ENCODE results near the gene KCNH3. TPM values are rescaled to one million over a fixed set of nuclear protein-coding genes. Genes with fewer than 3 reads are reported as not detected.

Gene KCNH3
- total RNA-seq, 1 donor from 2014 or later, result 3.7 TPM

DNA sequence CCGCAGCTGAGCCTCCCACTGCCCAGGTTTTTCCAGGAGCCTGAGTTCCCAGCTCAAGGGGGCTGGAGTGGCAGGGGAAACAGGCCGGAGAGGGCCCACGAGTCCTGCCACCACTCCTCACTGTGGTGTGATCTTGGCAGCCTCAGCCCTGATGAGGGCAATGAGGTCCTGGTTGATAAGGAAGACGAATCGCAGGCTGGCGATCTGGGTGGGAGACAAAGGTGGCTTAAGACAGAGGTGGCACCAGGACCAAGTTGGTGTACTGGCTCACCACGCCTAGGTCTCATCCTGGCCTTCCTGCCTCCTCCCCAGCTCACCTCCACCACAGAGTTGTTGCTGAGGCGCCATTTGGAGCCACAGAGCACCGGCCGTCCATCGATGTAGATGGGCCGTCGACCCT, 19.7 kb downstream of the KCNH3 start:
- FAIRE-seq (no peak), DNase-seq (ENCODE audit: low spot score in 2 of 2) (no peak)

DNA sequence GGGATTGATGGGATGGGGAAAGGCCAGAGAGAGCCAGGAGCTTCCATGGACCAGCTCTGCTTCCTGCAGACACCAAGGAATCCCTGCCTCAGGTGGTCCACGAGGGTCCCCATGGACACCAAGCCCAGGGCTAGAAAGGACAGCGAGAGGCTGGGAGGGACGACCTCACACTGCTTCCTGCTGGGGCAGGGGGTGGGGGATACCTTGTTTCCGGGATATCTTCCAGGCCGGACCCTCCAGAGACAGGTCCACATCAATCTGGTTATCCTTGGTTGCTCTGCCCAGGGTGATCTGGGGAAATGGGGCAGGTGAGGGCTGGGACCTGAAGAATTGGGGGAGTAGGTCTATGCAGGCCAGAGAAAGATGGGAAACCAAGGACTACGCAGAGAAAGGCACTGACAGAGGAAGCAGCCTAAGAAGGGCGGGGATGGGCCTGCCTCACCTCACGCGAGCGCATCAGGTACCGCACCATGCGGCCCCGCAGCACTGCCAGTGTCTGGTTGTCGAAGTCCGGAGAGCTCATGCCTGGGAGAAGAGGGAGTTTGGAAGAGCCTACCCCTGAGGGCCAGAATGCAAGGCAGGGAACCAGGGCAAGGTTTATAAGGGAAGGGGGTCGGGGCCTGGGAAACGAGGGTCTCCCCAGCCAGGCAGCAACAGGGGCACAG, 20.3 kb downstream of the KCNH3 start:
- DNase-seq (ENCODE audit: low spot score in 2 of 2), result no peak
- FAIRE-seq, result no peak

DNA sequence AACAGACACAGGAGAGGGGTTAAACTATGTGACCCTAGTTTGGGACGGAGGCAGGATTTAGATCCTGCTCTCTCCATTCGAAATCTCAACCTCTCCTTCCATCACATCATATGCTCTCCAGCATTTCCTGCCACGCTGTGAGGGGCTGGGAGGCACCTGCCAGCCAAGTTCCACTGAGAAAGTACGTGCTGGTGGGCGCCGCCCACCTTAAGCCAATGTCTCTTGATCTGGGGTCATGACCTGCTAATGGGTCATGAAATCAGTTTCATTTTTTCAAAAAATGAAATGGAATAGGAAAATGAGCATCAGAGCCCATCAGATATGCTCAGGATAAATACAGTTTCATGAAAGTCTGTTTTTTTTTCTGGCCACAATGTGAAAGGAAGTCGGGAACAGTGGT, 21.9 kb downstream of the KCNH3 start:
- DNase-seq (ENCODE audit: low spot score in 2 of 2) (no peak), FAIRE-seq (no peak)

- FAIRE-seq (no peak), DNase-seq (ENCODE audit: low spot score in 2 of 2) (no peak)
Measured at GRCh38 chr12:49562233-49562632, 23.4 kb downstream of the KCNH3 start.

GRCh38 chr12:49562831-49563230, 24.0 kb downstream of the KCNH3 start:
- DNase-seq (ENCODE audit: low spot score in 2 of 2) (no peak), FAIRE-seq (no peak)

DNA sequence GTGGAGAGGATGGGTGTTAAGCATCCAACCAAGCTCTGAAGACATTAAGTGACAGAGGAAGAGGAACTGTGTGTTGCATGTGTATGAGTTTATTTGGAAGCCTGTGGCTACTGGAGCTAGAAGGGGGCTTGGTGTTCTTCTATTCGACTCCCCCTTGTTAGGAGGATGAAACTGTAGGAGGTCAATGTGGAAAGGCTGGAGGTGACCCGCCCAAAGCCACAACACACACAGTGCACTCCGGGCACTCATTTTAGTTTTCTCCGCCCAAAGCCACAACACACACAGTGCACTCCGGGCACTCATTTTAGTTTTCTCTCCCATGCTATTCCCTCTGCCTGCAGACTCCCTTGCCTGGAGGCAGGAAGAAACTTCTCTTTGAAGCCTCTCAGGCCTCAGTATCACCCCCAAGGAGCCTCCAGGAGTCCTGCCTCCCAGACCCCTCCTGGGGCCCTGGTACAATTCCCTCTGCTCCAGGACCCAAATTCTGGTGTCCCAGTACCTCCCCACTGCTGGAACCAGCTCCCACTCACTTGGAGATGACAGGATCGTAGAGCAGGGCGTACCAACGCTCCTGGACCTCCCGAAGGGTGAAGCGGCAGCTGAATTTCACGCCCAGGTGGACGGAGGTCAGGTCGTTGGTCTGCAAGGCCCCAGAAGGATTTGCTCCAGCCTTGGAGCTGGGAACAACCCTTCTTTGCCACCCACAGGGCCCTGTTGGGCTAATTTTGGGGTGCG, 25.3 kb downstream of the KCNH3 start:
- DNase-seq (ENCODE audit: low spot score in 2 of 2) (no peak), FAIRE-seq (no peak)

- FAIRE-seq, result no peak
- no peak for DNase-seq (ENCODE audit: low spot score in 2 of 2)
Measured at GRCh38 chr12:49564686-49565405, 26.0 kb downstream of the KCNH3 start.

DNA sequence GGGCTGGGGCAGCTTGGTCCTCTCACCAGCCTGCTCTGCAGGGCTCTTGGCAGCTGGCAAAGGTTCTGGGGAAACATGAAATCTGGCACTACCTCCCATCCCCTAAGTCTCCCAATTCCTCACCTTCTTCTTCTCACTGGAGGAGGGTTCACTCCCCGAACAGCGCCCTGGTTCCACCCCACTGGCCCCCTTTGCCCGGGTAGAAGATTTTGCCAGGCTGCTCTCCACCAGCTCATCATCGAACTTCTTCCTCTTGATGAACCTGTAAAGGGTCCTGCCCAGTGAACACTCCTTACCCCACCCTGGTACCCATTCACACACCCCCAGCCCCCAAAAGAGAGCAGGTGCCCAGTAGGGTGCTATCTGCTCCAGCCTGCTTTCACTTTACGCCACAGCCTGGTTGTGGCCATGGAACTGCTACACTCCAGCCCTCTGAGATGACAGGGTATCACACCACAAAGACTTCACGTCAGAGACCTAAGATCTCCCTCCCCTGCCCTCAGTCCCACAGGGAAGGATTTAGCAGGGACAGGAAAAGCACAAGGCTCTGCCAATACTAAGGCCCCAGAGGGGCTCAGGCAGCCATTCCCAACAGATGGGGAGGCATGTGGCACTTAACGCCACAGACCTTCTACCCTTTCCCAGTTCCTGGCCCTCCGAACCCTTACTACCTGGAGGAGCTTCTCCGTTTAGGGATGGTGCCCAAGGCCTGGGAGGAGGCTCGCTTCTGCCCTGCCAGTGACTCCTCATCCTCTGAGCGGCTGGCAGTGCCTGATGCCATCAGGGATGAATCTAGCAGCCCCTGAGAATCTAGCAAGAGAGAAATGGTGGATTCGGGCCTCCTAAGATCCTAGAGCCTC, 26.8 kb downstream of the KCNH3 start:
- FAIRE-seq (no peak), DNase-seq (ENCODE audit: low spot score in 2 of 2) (no peak)

DNA sequence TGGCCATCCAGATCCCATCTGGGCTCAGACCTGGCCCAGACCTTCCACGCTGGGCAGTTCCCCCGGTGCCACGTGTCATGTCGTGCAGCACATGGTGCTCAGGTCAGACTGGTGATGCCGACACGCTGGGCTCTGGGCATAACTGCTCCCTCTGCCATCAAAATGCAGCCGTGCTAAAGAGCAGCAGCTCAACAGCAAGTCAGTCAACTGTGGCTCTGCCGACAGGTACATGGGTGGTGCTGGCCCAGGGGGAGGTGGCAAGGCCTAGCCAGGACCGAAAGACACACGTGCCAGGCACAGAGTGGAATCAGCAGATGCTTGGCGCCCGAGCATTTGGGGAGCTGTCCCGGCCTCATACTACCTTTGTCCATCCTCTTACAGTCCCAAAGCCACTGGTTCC, 27.5 kb downstream of the KCNH3 start:
- FAIRE-seq (no peak), DNase-seq (ENCODE audit: low spot score in 2 of 2) (no peak)

DNA sequence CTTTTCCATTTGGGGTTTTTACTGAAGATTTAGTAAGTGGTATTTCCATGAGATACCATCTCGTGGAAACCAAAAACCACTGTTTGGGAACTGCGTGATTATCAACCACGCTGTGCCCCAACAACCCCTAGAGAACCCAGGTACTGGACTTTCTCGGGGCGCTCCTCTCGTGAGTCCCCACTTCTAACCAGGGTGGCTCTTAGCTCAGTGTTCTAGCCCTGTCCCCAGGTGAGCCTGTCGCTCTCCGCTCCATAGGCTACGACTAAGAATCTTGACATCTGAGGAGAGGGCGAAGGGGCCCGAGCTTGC, 28.4 kb downstream of the KCNH3 start:
- DNase-seq (ENCODE audit: low spot score in 2 of 2), result no peak
- FAIRE-seq, result no peak

DNA sequence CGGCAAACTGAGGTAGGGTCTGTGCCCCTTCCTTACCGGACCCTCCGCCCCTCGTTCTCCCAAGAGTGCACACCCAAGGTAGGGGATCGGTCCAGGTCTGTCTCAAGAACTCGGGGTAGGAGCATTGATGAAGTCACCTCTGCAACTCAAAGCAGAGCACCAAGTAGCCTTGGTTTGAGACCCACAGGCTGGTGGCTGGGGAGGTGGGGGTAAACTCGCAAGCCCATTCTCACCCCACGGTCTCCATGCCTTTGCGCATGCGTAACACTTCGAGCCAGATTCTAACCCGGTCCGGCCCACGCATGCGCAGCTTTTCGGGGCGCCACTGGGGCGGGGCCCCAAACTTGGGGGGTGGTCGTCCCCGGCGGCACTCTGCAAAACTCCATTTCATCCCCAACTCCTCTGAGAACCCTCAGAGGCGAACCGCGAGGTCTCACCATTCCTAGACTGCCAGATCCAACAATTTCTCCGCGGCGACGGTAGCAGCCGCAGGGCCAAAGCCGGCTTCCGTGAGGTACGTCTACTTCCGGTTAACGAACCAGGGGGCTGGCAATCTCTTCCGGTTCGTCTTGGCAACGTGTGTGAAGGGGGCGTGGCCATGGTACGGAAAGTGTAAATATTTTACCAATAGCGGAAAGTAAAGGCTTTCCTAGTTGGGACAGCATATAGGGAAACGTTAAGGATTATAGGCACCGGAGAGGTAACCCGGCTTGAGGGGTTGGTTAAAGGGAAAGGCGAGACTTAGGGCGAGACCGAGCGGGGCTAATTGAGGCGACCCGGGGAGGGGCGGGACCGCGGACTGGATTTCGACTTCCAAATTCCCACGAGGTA, 29.0 kb downstream of the KCNH3 start, which contains the start of gene MCRS1:
Gene MCRS1 (minus strand): TSS at position 532 of the 831 bp plus-strand sequence. CDS start 1,411 bp downstream, outside the sequence.
- FAIRE-seq, result no peak
- DNase-seq (ENCODE audit: low spot score in 2 of 2), result peak; percentile 85 to 91

DNA sequence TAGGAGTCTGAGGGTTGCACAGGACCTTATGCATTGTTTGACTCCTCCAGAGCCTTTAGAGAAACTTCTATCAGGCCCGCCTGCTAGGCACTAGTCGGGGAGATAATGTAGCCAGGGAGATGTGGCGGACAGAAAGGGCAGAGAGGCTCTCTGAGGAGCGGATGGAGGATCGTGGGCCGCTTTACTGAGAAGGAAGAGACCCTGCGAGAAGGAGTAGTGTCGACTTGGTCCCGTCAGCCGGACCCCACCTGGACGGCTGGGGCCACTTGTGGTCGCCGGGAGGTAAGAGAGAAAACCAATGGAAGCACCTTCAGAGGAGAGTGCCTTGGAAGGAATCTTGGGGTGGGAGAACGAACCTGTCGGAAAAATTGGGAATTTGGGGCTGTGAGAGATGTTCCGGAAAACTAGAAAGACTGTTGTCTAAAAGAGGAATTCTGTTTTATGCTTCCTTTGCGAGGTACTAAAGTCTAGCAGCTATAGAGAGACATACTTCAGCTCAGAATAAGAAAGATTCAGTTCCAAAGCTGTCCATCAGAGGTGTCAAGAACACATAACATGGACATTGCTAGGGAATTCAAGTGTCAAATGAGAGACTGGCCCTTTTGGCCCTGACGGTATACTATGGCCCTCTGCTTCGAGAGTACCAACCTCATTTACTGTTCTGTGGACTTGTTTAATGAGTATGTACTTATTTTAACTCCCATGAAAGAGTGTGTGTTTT, 29.8 kb downstream of the KCNH3 start:
- no peak for DNase-seq (ENCODE audit: low spot score in 2 of 2)
- FAIRE-seq, result no peak

DNA sequence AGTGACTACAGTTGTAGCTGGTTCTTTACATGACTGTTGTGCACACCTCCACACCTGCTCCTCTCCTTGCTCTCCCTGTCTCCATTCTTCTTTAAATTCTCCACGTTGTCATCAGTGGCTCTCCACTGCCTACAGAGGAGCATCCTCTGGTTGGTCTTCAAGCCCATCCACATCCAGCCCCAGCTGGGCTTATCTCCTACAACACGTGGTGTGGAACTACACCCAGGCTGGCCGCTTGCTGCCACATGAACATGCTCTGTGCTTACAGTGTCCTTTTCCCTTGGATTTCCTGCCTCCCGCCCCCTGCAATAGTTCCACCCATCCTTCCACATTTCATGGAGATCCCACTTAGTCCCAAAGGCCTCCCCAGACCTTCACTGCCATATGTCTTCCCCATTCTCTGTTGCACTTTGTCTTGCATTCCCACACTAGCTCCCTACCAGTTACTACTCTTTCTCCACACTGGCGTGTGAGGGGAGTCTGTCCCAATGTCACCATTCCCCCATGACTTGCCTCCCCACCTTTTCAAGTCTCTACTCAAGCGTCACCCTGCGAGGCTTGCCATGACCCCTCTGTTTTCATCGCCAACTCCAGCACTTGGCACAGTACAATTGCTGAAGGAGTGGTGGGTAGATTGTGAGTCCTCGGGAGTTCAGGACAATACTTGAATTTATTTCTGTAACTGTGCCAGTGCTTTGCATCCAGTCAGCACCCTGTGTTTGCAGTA, 38.9 kb downstream of the KCNH3 start:
- DNase-seq (ENCODE audit: low spot score in 2 of 2), result no peak
- no peak for FAIRE-seq

DNA sequence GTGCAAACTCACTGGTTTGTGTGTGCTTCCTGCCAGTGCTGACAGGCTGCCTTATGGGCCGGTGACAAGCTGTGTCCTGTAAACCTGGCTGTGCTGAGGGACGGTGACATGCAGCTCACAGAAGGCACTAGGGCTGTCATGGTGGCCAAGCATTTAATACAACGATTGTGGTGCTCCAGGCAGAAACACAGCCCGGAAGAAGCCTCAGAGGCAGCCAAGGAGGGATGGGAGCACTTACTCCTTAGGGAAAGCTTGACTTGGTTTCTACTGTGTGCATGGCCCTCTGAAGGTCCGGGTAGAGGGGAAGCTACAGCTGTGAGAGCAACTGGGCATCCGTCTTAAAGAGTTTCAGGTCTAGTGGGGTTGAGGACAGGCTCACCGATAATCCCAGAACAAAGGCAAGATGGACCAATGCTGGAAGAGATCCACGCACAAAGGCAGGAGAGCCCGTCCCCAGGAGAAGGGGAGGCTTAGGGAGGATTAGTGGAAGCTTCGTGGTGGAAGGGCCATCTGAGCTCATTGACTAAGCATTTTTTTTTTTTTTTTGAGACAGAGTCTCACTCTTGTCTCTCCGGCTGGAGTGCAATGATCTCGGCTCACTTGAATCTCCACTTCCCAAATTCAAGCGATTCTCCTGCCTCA, 39.8 kb downstream of the KCNH3 start:
- no peak for FAIRE-seq
- DNase-seq (ENCODE audit: low spot score in 2 of 2), result no peak

GRCh38 chr12:49580572-49581535, 42.0 kb downstream of the KCNH3 start:
- FAIRE-seq (no peak), DNase-seq (ENCODE audit: low spot score in 2 of 2) (peak; percentile 31 to 77)

DNA sequence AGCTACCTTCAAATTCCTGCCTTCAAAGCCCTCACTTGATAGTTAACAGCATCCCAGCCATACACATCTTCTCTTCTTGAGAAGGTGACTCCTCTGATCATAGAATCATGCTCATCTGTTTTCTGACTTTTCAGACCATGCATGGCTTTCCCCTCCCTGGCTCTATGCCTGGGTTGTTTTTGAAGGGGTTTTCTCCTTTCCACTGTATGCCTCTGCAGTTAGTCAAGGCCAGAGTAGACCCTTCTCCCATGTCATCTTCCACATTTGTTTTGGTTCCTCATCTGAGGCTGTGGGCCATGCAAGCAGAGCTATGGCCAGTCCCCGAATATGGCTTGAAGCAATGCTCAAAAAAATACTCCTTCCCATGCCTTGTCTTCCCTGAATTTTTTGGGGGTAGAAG, 43.4 kb downstream of the KCNH3 start:
- DNase-seq (ENCODE audit: low spot score in 2 of 2) (no peak), FAIRE-seq (no peak)

- FAIRE-seq (no peak), DNase-seq (ENCODE audit: low spot score in 2 of 2) (no peak)
Measured at GRCh38 chr12:49582850-49583249, 44.0 kb downstream of the KCNH3 start.
